B cell (primary cell): ENCODE data around the gene COX6A2.

Source experiments
- CTCF ChIP-seq: fragments of 200-600 bp; IDR thresholded peaks from one replicate; pipeline ENCODE4 v1.8.0; 2022; ENCODE audit warnings: antibody characterized with exemption, mild to moderate bottlenecking
- EZH2 ChIP-seq: IDR thresholded peaks from 2 replicates; pipeline ENCODE4 v1.6.1; 2012; ENCODE audit warnings: borderline replicate concordance, low read depth, mild to moderate bottlenecking, moderate library complexity, low read length; ENCODE audit not compliant: insufficient read depth, poor library complexity, severe bottlenecking

GRCh38 chr16:31439519-31439918 is 11.4 kb upstream of the COX6A2 start:
- no peak for TF ChIP-seq CTCF
- TF ChIP-seq EZH2 = no peak
